Measurements from ENCODE around the gene FBXO8.

Gene FBXO8

GRCh38 chr4:174283507-174284471, at the start of gene FBXO8, which contains the start of gene CEP44:
FBXO8 (minus strand) TSS chr4:174283667; CDS start chr4:174263092, 20,575 bp downstream.
CEP44 (plus strand) TSS chr4:174283911; CDS start chr4:174299122, 15,211 bp downstream.
- POLR2A ChIA-PET = no interaction called here
- peak; percentile 58 for DNase-seq (ENCODE audit: extremely low spot score)
- TF ChIP-seq CTCF (IDR thresholded peaks at IDR 0.05; ENCODE audit: control extremely low read depth, extremely low read depth, low read depth, missing control alignments) = no peak
- CTCF ChIA-PET = interaction anchor here (0.9 to 1.5 kb wide), 6 partner anchors 13 to 61 kb away, joined by 3 to 5 read pairs (median 4); no protein-coding TSS in a partner anchor

- TF ChIP-seq CTCF (IDR thresholded peaks at IDR 0.05; ENCODE audit: control extremely low read depth, extremely low read depth, low read depth, missing control alignments) = no peak
- POLR2A ChIA-PET = no interaction called here
- no peak for DNase-seq (ENCODE audit: extremely low spot score)
- CTCF ChIA-PET = interaction anchor here (1.4 kb wide), 1 partner anchor 11 kb away, joined by 4 read pairs; no protein-coding TSS in a partner anchor
These were observed 49.5 kb upstream of the FBXO8 start for GRCh38 chr4:174332741-174333493.

- ChIA-PET CTCF (interaction anchor here (0.8 to 1.0 kb wide), 2 partner anchors 10 to 15 kb away, joined by 3 read pairs; no protein-coding TSS in a partner anchor), POLR2A (no interaction called here)
- TF ChIP-seq CTCF (IDR thresholded peaks at IDR 0.05; ENCODE audit: control extremely low read depth, extremely low read depth, low read depth, missing control alignments) = no peak
- no peak for DNase-seq (ENCODE audit: extremely low spot score)
These were observed 41.3 kb upstream of the FBXO8 start for GRCh38 chr4:174324725-174325124.

GRCh38 chr4:174324236-174324635, 40.8 kb upstream of the FBXO8 start:
- POLR2A ChIA-PET = no interaction called here

GRCh38 chr4:174320494-174321199, 37.2 kb upstream of the FBXO8 start:
- POLR2A ChIA-PET = no interaction called here
- DNase-seq (ENCODE audit: extremely low spot score) = no peak
- CTCF ChIA-PET = interaction anchor here (0.8 to 3.0 kb wide), 7 partner anchors 10 to 815 kb away, joined by 3 to 9 read pairs (median 4); no protein-coding TSS in a partner anchor
- no peak for TF ChIP-seq CTCF (IDR thresholded peaks at IDR 0.05; ENCODE audit: control extremely low read depth, extremely low read depth, low read depth, missing control alignments)

More at GRCh38 chr4:174324236-174324635, 40.8 kb upstream of the FBXO8 start:
- CTCF ChIA-PET = interaction anchor here (1.0 kb wide), 1 partner anchor 11 kb away, joined by 3 read pairs; no protein-coding TSS in a partner anchor
- TF ChIP-seq CTCF (IDR thresholded peaks at IDR 0.05; ENCODE audit: control extremely low read depth, extremely low read depth, low read depth, missing control alignments) = no peak
- no peak for DNase-seq (ENCODE audit: extremely low spot score)
